ENCODE measurements around the gene TEKT3.

DNA sequence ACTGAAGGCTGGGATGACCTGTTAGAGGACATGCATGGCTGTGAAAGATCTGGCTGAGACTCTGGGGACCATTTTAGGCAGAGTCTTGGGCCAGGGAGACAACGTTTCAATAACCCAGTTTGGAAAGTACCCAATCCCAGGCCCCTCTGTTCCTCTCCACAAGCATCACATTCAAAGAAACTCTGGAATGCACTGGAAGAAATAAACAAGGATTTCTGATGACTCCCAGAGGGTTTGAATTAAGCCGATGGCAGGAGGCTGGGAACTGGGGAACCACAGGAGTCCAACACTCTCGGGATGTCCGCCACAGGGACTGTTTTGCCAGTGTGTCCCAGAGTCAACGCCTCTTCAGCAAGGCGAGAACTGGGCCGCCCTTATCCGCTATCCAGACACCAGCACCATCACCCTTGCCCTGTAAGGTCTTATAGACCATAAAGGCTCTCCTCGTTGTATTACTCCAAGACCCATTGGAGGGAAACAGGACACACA, 79.6 kb downstream of the TEKT3 start:
- TF ChIP-seq, protein P1, sequence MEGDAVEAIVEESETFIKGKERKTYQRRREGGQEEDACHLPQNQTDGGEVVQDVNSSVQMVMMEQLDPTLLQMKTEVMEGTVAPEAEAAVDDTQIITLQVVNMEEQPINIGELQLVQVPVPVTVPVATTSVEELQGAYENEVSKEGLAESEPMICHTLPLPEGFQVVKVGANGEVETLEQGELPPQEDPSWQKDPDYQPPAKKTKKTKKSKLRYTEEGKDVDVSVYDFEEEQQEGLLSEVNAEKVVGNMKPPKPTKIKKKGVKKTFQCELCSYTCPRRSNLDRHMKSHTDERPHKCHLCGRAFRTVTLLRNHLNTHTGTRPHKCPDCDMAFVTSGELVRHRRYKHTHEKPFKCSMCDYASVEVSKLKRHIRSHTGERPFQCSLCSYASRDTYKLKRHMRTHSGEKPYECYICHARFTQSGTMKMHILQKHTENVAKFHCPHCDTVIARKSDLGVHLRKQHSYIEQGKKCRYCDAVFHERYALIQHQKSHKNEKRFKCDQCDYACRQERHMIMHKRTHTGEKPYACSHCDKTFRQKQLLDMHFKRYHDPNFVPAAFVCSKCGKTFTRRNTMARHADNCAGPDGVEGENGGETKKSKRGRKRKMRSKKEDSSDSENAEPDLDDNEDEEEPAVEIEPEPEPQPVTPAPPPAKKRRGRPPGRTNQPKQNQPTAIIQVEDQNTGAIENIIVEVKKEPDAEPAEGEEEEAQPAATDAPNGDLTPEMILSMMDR (IDR thresholded peaks at IDR 0.05; ENCODE audit: low read depth, low read length), result no peak
- TF ChIP-seq EZH2phosphoT487 (IDR thresholded peaks at IDR 0.05; ENCODE audit: low read depth), result no peak
